GM19023 (cell line): Measurements from ENCODE around the gene TARBP1.
"Not testable (repeated sequence)": the region's sequence is repeated elsewhere in the genome, so short reads cannot be mapped to it uniquely, and the experiment has no call there.

Experiments
- ATAC-seq: cut with Tn5 transposase; IDR thresholded peaks from one replicate; pipeline ENCODE4 v1.9.1; 2021; ENCODE audit warnings: mild to moderate bottlenecking, moderate library complexity; ENCODE audit not compliant: unreplicated experiment

TARBP1 gene

DNA sequence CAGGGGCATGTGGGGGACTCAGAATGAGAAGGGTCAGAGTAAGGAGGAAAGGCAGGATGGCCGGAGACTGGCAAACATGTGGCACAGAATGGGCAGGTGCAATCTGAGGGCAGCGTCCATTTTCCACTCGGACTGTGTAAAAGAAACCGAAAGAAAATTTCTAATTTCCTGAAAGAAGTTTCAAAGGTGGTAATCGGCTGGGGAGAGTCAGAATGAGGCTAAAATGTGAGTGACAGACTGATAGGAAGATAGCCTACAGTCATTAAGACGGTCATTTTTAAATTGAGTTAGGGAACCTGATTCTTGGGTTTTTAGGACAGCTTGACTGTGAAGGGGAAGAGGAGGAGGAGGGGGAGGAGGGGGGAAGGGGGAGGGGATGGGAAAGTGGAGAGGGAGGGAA lies 82.1 kb downstream of the TARBP1 start:
- ATAC-seq: no peak

DNA sequence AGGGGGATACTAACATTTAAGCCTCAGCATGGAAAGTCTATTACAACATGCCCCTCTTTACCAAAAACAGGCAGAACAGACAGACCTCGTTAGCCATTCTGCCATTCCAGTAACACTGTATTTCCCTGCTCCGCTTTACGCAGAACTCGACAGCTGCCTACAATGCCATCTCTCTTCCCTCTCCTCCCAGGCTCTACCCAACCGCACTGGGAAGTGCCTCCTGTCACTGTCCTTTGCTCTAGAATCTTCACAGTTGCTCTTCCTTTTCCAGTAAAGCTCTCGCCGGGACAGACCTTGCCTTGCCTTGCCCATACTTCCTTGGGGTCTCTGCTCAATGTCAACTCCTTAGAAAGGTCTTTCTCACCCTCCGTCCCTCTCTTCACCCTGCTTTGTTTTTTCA lies 82.9 kb downstream of the TARBP1 start:
- no peak for ATAC-seq

DNA sequence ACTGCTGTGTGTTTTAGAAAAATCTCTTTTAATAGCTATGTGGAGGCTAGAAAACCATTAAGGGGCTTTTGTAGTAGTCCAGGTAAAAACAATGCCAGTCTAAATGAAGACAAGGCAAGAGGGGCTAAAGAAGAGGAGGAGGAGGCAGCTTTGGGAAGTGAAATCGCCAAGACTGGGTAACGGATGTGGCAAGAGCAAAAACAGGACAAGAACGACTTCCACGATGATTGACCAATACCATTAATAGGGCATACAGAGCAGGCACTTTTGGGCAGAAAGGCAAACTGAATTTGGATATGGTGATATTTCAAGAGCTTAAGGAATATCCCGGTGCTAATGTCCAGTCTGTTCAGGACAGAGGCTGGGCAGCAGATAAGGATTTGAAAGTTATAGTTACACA lies 83.7 kb downstream of the TARBP1 start:
- ATAC-seq: no peak

DNA sequence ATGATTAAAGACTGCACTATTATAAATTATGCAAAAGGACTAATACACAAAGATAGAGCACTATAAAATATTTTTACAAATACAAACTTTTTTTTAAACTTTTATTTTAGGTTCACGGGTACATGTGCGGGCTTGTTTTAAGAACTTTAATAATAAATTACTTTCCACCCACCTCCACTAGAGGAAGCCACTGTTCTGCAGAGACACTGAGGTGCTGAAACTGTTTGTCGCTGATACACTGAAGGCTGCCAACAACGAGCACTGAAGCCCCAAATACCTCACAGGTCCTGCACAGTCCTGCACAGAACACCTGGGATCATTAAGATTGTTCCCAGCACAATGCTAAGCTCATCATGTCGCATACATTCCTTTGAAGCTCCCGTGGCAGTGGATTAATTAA lies 85.8 kb downstream of the TARBP1 start:
- ATAC-seq: no peak

DNA sequence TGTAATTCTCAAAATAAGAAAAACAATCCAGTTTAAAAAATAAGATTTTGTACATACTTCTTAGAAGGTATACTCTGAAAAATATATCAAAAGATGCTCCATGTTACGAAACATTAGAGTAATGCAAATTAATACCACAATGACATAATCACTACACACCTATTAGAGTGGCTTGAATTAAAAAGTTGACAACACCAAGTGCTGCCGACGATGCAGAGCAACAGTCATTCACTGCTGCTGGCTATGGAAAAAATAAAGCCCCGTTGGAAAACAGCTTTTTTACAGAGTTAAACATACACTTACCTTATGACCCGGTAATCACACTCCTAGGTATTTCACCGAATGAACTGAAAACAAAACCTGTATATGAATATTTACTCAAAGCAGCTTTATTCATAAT lies 90.9 kb downstream of the TARBP1 start:
- no peak for ATAC-seq

DNA sequence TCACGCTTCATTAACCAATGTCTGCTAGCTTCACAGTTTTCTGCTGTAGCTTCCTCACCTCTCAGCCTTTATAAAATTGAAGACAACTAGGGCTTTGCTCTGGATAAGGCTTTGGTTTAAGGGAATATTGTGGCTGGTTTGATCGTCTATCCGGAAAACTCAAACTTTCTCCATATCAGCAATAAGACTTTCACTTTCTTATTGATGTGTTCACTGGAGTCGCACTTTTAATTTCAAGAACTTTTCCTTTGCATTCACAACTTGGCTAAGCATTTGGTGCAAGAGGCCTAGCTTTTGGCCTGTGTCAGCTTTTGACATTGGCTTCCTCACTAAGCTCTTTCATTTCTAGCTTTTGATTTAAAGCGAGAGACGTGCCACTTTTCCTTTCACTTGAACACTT lies 92.9 kb downstream of the TARBP1 start:
- no peak for ATAC-seq

DNA sequence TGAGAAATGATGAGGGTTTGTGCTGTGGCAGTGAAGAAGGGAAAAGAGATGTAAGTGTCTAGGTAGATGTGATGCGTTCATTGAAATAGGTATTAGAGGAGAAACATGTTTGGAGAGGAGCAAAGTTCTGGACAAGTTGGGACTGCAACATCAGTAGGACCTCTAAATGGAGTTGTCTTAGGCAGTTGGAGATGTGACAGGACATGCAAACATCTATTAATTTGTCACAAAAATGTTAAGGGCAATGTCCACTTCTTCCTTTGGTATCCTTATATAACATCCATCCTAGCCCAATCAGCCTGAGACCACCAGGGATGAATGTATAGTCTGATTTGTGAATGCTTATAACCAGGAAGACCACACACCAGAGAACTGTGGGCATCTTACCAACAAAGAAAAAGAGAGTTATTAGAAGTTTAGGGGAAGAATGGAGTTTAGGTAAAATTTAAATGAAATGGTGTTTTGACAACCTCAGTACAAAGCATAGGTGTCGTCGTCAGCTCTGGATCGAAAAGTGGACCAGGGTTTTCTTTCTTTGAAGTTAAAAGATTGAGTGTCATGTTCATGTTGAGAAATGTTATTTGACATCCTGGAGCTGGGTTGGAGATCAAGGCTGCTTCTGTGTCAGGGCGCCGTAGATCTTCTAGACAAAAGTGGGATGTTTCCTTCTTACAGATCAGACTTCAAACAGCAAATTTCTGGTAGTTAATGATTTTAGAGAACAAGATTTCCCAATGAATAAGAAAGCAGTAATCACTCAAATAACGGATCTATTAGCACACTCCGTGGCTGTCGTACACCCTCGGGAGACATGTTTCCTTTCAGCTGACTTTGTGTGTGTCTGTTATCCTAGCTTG lies 97.1 kb downstream of the TARBP1 start:
- no peak for ATAC-seq

DNA sequence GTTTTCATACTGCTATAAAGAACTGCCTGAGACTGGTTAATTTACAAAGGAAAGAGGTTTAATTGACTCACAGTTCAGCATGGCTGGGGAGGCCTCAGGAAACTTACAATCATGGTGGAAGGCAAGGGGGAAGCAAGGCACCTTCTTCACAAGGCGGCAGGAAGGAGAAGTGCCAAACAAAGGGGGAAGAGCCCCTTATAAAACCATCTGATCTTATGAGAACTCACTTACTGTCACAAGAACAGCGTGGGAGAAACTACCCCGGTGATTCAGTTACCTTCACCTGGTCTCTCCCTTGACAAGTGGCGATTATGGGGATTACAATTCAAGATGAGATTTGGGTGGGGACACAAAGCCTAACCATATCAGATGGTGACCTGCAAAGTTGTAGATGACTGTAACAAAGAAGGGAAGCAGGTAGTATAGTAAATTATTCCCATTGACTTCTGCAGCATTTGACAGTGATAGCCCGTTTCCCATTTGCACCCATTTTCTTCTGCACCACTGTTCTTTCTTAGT lies 99.3 kb downstream of the TARBP1 start:
- ATAC-seq: not testable (repeated sequence)

DNA sequence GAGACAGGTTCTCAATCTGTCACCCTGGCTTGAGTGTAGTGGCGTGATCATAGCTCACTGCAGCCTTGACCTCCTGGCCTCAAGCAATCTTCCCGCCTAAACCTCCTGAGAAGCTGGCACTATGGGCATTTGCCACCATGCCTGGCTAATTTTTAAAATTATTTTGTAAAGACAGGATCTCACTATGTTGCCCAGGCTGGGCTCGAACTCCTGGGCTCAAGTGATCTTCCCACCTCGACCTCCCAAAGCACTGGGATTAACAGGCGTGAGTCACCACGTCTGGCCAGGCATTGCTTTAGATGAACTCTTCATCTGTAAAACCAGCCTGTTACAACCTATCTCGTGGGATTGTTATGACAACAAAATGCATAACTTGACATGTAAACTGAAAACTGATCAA lies 103.3 kb downstream of the TARBP1 start:
- ATAC-seq: no peak

DNA sequence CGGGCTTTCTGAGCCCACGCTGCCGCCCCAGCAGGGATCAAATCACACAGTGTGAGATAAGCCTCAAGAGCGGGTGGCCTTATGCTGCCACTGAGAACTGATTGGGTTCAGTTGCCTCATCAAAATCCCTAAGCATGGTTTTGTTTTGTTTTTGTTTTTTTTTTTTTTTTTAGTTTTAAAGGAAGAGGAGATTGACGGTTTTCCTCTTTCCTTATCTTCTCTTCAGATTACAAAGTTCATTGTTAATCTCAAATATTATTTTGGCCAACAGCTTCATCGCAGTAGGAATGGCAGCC lies 105.1 kb downstream of the TARBP1 start:
- peak; percentile 27 for ATAC-seq

DNA sequence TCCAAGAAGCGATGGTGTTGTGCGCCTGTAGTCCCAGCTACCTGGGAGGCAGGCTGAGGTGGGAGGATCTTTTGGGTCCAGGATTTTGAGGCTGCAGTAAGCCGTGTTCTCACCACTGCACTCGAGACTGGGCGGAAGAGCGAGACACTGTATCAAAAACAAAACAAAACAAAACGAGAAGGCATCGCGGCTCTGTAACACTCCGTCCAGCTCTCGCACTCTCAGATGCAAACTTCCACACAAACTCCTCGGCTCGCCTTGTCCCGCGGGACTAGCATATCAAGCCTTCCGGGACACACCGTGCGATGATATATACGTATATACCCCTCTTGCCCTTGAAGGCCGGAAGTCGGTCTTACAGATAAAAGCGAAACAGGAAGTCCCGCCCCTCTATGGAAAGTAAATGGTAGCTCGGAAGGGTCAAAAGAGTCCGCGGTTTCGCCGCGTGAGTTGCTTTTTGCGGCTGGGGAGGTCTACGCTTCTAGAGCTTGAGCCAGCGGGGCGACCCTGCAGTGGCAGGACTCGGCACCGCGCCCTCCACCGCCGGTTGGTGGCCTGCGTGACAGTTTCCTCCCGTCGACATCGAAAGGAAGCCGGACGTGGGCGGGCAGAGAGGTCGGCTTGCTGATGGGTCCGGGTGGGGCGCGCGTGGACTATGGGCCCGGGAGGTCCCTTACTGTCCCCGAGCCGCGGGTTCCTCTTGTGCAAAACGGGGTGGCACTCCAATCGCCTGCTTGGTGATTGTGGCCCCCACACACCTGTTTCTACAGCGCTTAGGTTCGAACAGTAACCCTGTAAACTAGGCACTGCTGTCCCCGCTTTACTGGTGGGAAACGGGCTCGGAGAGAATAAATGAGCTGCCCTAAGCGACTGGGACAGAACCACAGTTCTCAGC lies 105.7 kb downstream of the TARBP1 start, which contains the start of gene COA6:
COA6 (plus strand) TSS at position 393 of the 895 bp plus-strand sequence; CDS start at position 404, 11 bp downstream.
- peak; percentile 93 for ATAC-seq

DNA sequence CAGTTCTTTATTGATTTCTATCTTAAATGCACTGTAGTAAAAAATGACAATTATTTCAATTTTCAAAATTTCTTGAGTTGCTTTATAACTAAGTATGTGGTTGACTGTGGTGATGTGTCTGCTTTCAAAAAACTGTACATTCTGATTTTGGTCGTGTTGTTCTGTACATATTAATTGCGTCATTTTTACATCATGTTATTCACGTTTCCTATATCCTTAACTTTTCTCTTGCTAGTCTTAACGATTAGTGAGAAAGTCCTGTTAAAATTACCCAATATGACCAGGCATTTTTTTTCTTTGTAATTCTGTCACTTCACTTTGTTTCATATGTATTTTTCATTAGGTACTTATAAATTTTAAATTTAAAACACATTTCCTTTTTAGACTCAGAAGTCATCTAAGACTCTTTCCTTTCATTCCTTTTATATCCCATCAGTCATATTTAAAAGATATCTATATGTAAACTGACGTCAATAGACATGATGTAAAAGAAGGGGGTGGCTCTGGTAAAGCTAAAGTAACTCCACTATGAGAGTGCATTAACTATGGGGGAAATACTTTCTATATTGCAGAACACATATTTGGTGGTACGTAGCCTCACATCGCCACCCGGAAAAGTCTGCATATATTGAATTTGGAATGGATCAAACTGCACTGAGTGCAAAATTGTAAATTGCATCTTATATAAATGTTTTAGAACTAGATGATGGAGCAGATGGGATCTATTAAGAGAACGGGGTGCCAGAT lies 106.8 kb downstream of the TARBP1 start:
- ATAC-seq: no peak

DNA sequence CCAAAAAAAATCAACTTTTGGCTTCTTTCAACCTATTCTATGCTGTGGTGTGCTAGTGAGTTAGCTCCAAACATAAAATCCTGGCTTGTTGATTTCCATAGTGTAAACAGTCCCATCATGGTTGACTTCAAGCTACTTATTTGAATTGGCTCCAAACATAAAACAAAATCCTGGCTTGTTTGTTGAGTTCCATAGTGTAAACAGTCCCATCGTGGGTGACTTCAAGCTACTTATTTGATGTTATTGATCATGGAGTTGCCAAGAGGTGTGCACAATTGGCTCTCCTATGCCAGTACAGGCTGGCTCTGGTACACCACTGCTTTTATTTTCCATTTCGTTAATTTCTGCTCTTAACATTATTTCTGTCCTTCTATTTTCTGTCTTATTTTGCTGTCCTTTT lies 107.6 kb downstream of the TARBP1 start:
- no peak for ATAC-seq

DNA sequence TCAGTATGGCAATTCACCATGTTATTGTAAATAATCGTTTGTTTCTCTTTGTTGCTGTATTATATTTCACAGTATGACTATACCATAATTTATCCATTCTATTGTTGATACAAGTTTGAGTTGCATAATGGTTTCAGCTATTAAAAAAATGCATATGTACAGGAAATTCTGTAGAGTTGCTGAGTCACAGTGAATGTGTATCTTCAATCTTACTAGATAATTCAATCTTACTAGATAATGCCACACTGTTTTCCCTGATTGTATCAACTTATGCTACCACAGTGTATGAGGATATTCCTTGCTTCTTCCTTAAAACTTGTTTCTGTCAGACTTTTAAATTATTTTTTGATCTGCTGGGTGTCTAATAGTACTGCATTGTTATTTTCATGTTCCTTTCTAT lies 109.2 kb downstream of the TARBP1 start:
- ATAC-seq: no peak

DNA sequence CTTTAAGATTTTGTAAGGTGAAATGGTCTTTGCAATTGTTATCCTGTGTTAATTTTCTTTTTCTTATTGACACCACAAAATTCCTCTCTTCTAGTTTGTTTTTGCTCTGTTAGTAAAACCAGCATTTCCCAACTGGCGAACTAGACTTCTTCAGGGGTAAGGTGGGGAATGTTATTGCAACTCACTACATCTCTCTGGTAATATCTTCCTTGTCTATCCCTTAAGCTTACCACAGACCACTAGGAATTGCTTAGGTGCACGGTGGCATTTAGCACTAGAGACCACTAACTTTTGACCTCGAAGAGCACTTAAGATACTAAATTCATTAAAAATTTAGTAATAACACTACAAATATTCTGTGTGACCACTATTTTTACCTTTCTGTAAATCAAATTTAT lies 109.9 kb downstream of the TARBP1 start:
- ATAC-seq: no peak

DNA sequence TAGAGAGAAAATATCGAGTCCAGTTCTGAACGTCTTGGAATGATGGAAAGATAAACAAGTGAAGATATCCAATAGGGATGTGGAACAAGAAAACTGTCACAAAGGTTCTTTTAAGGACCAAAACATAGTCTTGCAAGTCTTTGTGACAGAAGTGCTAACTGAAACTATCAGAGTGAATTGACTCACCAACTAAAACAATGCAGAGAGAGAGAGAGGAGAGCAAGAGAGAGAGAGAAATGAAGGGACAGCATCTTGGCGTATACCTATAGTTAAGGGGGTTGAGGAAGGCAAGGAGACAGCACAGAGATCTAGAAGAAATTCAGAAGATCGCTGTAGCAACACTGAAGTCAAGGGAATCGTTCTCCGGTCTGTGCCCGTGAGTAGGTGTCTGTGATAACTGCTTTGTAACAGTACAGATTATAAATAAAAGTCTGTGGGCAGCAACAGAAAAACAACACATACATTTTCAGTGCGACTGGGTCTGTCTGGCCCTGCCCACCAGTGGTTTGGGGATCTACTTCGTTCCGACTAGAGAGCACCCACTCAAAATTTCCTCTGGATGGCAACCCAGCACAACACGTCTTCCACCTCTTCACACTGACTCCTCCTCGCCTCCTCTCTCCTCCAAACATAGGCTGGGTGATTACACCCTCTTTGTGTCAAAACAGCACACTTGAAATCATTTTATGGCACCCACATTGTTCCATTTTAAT lies 110.5 kb downstream of the TARBP1 start:
- no peak for ATAC-seq

DNA sequence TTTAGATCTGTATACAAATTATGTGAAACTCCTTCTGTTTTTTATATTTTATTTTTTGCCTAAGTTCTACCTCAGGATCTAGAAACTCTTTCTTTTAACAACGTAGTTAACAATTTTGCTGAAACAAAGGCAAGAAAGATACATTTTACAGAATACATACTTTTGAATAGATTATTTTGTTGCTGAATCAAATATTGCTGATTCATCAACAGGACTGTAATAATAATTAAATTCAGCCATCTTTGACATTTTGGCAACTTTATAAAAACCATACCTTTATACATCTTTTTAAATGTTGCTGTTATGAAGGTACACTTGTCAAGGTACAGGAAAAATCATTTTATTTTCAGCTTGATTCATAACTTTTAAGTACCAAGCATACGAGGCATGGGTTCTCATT lies 116.4 kb downstream of the TARBP1 start:
- no peak for ATAC-seq

DNA sequence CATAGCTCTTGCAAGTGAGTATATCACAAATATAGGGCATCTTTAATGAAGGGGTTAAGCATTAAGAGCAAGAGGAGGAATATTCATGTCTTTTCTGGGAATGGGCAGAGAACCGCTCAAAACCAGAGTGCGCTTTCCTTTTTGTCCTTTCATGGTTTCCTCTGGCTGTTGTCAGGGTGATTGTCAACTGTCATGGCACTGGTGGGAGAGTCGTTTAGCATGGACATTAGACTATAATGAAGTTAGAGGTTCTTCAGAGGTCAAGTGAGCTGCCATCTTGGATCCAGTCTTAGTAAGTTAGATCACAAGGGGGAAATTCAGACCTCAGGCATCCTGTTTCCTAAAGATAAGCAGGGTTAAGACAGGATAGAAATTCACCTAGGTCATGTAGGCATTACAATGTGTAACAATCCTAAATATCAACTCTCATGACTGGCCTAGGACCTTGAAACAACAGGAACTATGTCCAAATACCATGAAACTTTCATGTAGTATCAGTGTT lies 117.8 kb downstream of the TARBP1 start:
- no peak for ATAC-seq

DNA sequence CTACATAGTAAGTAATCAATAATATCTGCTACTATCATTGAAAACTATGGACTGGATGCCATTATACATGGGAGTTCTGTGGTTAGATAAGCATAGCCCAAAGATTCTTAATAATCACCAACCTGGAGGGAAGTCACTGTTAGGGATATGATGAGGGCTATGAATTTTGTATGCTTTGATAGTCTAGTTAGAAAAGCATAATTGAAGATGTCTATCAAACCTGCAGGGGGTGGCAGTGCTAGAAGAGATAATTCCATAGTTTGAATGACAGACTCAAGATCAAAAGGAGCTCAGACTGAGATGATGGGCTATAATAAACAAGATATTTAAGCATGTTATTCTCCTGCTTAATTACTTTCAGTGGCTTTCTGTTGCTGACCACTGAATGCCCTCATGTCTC lies 121.1 kb downstream of the TARBP1 start:
- no peak for ATAC-seq

DNA sequence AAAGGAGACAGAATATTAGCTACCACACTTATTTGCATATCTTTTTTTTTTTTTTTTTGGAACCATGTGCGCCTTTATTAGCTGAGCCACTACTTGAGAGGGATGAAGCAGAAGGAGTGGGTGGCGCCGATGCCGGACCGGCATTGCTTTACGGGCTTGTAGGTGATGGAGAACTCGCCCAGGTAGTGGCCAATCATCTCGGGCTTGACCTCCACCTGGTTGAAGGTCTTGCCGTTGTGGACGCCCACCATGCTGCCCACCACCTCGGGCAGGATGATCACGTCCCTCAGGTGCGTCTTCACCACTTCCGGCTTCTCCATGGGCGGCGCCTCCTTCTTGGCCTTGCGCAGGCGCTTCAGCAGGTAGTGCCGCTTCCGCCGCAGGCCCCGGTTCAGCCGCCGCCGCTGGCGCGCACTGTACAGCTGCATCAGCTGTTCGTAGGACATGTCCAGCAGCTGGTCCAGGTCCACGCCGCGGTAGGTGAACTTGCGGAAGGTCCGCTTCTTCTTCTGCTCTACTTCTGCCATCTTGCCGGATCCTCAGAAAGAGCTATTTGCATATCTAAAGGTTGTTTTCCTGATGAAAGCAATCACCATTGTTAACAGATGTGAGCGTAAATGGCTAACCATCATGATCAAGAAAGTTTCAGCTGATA lies 122.2 kb downstream of the TARBP1 start:
- ATAC-seq: not testable (repeated sequence)
